Natural killer cell (primary cell): Measurements from ENCODE around the gene CADM2. TPM values are rescaled to one million over a fixed set of nuclear protein-coding genes. Genes with fewer than 3 reads are reported as not detected.

Experiments
- ATAC-seq, 3 donors: fragments of 150-1000 bp in 2 of 3; fragments of 200-7000 bp in 1 of 3; cut with Tn5 transposase; 1 replicate in 1 of 3; 2 replicates in 2 of 3; pipeline ENCODE4 v1.10.0; 2021; ENCODE audit warnings: mild to moderate bottlenecking in 2 of 3, moderate library complexity in 2 of 3
- DNase-seq, 2 donors: peaks; one replicate each; pipeline versions ENCODE4 v3.0.0 to v3.0.0-alpha.2; 2013 to 2021; ENCODE audit warnings: mixed read lengths in 1 of 2
- H3K27ac ChIP-seq: one replicate; pipeline ENCODE4 v1.5.1; 2013; ENCODE audit warnings: mild to moderate bottlenecking, low read length
- H3K27me3 ChIP-seq: one replicate; pipeline ENCODE4 v1.6.1; 2013; ENCODE audit warnings: low read length; ENCODE audit not compliant: control insufficient read depth, insufficient read depth
- H3K36me3 ChIP-seq: one replicate; pipeline ENCODE4 v1.6.1; 2013; ENCODE audit warnings: low read length; ENCODE audit not compliant: control insufficient read depth, insufficient read depth
- H3K4me1 ChIP-seq: one replicate; pipeline ENCODE4 v1.6.1; 2013; ENCODE audit warnings: low read length; ENCODE audit not compliant: control insufficient read depth, insufficient read depth
- H3K4me3 ChIP-seq: one replicate; pipeline ENCODE4 v1.5.1; 2013; ENCODE audit warnings: low read length
- H3K9me3 ChIP-seq: one replicate; pipeline ENCODE4 v1.6.1; 2013; ENCODE audit warnings: low read length; ENCODE audit not compliant: control insufficient read depth, insufficient read depth
- H3K27ac Mint-ChIP-seq, 2 donors: one replicate each; pipeline ENCODE4 v1.8.0; 2022; ENCODE audit warnings: mild to moderate bottlenecking in 2 of 2, mixed read lengths in 2 of 2, moderate library complexity in 1 of 2
- H3K27me3 Mint-ChIP-seq, 2 donors: one replicate each; pipeline ENCODE4 v1.8.0; 2022; ENCODE audit warnings: low read depth in 2 of 2, mixed read lengths in 2 of 2
- H3K36me3 Mint-ChIP-seq: one replicate; pipeline ENCODE4 v1.8.0; 2022; ENCODE audit warnings: mixed read lengths
- H3K4me1 Mint-ChIP-seq, 2 donors: one replicate each; pipeline ENCODE4 v1.8.0; 2022; ENCODE audit warnings: mixed read lengths in 2 of 2
- H3K4me3 Mint-ChIP-seq: one replicate; pipeline ENCODE4 v1.8.0; 2022; ENCODE audit warnings: mild to moderate bottlenecking, moderate library complexity, mixed read lengths
- H3K9me3 Mint-ChIP-seq, 2 donors: one replicate each; pipeline ENCODE4 v1.8.0; 2022; ENCODE audit warnings: mixed read lengths in 2 of 2
- CTCF ChIP-seq: fragments of 200-600 bp; IDR thresholded peaks from one replicate; pipeline ENCODE4 v1.8.0; 2022; ENCODE audit warnings: antibody characterized with exemption
- WGBS: methylation state at CpG from one replicate; pipeline ENCODE4 v1.1.7; 2013; ENCODE audit warnings: missing lambda C conversion rate; ENCODE audit not compliant: insufficient coverage; 5-methylcytosine and 5-hydroxymethylcytosine counted together
- intact Hi-C: fragments of 100-400 bp; cut with micrococcal nuclease; formaldehyde crosslinking; loops from one replicate; pipeline ENCODE4 v1.14.2; 2022
- total RNA-seq, 4 donors: library from RNA; stranded (reverse); fragments of 120-200 nt in 1 of 4; gene quantifications; one replicate each; pipeline versions ENCODE4 v1.2.3 to v1.2.4, GENCODE V29; 2013 to 2022

Gene CADM2
- total RNA-seq, 3 donors from 2014 or later (not counting 1 experiment from before 2014, with no cell fraction given): 0.07 TPM; not detected in 2

GRCh38 chr3:85255949-85256348, 297.2 kb downstream of the CADM2 start:
- no peak for TF ChIP-seq CTCF
- WGBS: 55% methylated on average over 4 of the region's 4 CpGs
- Mint-ChIP-seq H3K4me1 (no peaks in the 10 kb centered on the region), H3K36me3 (no peaks in the 10 kb centered on the region), H3K9me3 (peaks cover 11% of the 10 kb centered on the region in 2 donors), H3K27ac (no peak overlapping the region), H3K4me3 (no peak overlapping the region), H3K27me3 (no peaks in the 10 kb centered on the region)
- no peaks in the 10 kb centered on the region for H3K36me3 ChIP-seq
- DNase-seq (no peak), ATAC-seq (no peak)
- no peaks in the 10 kb centered on the region for H3K9me3 ChIP-seq
- no peaks in the 10 kb centered on the region for H3K27me3 ChIP-seq
- no peak overlapping the region for H3K4me3 ChIP-seq
- no peak overlapping the region for H3K27ac ChIP-seq
- intact Hi-C loops: no loop called here
- H3K4me1 ChIP-seq: no peaks in the 10 kb centered on the region

- ATAC-seq (no peak), DNase-seq (no peak)
- Histone ChIP-seq H3K36me3 (no peaks in the 10 kb centered on the region), H3K27me3 (no peaks in the 10 kb centered on the region), H3K9me3 (no peaks in the 10 kb centered on the region), H3K4me3 (no peak overlapping the region), H3K4me1 (no peaks in the 10 kb centered on the region), H3K27ac (no peak overlapping the region)
- Mint-ChIP-seq H3K4me1 (no peaks in the 10 kb centered on the region), H3K36me3 (no peaks in the 10 kb centered on the region), H3K27me3 (no peaks in the 10 kb centered on the region), H3K9me3 (peaks cover 6 to 9% of the 10 kb centered on the region in 2 donors), H3K27ac (no peak overlapping the region), H3K4me3 (no peak overlapping the region)
- WGBS: 83% methylated on average over 2 of the region's 5 CpGs
- intact Hi-C loops: no loop called here
- TF ChIP-seq CTCF: no peak
These were observed 299.5 kb downstream of the CADM2 start for GRCh38 chr3:85258326-85258725.

GRCh38 chr3:85258819-85259218, 300.0 kb downstream of the CADM2 start:
- ATAC-seq (no peak), DNase-seq (no peak)
- Mint-ChIP-seq H3K4me3 (no peak overlapping the region), H3K36me3 (no peaks in the 10 kb centered on the region), H3K27me3 (no peaks in the 10 kb centered on the region), H3K27ac (no peak overlapping the region), H3K9me3 (peaks cover 4 to 7% of the 10 kb centered on the region in 2 donors), H3K4me1 (no peaks in the 10 kb centered on the region)
- H3K4me1 ChIP-seq: no peaks in the 10 kb centered on the region
- intact Hi-C loops: no loop called here
- H3K9me3 ChIP-seq: no peaks in the 10 kb centered on the region
- no peaks in the 10 kb centered on the region for H3K27me3 ChIP-seq
- no peaks in the 10 kb centered on the region for H3K36me3 ChIP-seq
- 74% methylated on average over 2 of the region's 2 CpGs for WGBS
- TF ChIP-seq CTCF: no peak
- no peak overlapping the region for H3K27ac ChIP-seq
- no peak overlapping the region for H3K4me3 ChIP-seq

- DNase-seq (no peak), ATAC-seq (no peak)
- Mint-ChIP-seq H3K9me3 (peaks cover 4 to 10% of the 10 kb centered on the region in 2 donors), H3K4me1 (no peaks in the 10 kb centered on the region), H3K27ac (no peak overlapping the region), H3K36me3 (no peaks in the 10 kb centered on the region), H3K27me3 (no peaks in the 10 kb centered on the region), H3K4me3 (no peak overlapping the region)
- Histone ChIP-seq H3K27ac (no peak overlapping the region), H3K9me3 (no peaks in the 10 kb centered on the region), H3K4me1 (no peaks in the 10 kb centered on the region), H3K36me3 (no peaks in the 10 kb centered on the region), H3K4me3 (no peak overlapping the region), H3K27me3 (no peaks in the 10 kb centered on the region)
- intact Hi-C loops: no loop called here
- WGBS: 79% methylated on average over 2 of the region's 2 CpGs
- no peak for TF ChIP-seq CTCF
These were observed 301.0 kb downstream of the CADM2 start for GRCh38 chr3:85259748-85260147.
